Upper lobe of left lung (tissue), 6 donors: ENCODE data around the gene ZBTB7B. TPM values are rescaled to one million over a fixed set of nuclear protein-coding genes. Genes with fewer than 3 reads are reported as not detected.
"Not testable (repeated sequence)": the region's sequence is repeated elsewhere in the genome, so short reads cannot be mapped to it uniquely, and the experiment has no call there.

Experiments used
- ATAC-seq, 2 donors: fragments of 200-7000 bp; cut with Tn5 transposase; one replicate each; pipeline ENCODE4 v1.9.1; 2022; ENCODE audit warnings: mild to moderate bottlenecking in 2 of 2, moderate library complexity in 2 of 2; ENCODE audit not compliant: low FRiP score in 2 of 2
- DNase-seq, 2 donors: peaks; one replicate each; pipeline ENCODE4 v3.0.0-alpha.2; 2019 to 2020
- H3K27ac ChIP-seq, 4 donors: fragments of 200-600 bp; sonication (generic); one replicate each; pipeline ENCODE4 v1.5.1; 2016 to 2019
- H3K27me3 ChIP-seq, 4 donors: fragments of 200-600 bp; sonication (generic); one replicate each; pipeline ENCODE4 v1.5.1; 2017 to 2019
- H3K36me3 ChIP-seq, 4 donors: fragments of 200-600 bp; sonication (generic); one replicate each; pipeline ENCODE4 v1.5.1; 2016 to 2019
- H3K4me1 ChIP-seq, 4 donors: fragments of 200-600 bp; sonication (generic); one replicate each; pipeline ENCODE4 v1.5.1; 2018 to 2019
- H3K4me3 ChIP-seq, 4 donors: fragments of 200-600 bp; sonication (generic); one replicate each; pipeline ENCODE4 v1.5.1; 2017 to 2019; ENCODE audit warnings: mild to moderate bottlenecking in 2 of 4, moderate library complexity in 1 of 4
- H3K9me3 ChIP-seq, 4 donors: fragments of 200-600 bp; sonication (generic); one replicate each; pipeline ENCODE4 v1.5.1; 2018 to 2019
- CTCF ChIP-seq, 6 experiments: fragments of 450-650 bp in 4 of 6; fragments of 200-600 bp in 2 of 6; sonication (generic) in 2 of 6; IDR thresholded peaks; one replicate each; pipeline ENCODE4 v1.5.1; 2016 to 2019; ENCODE audit warnings: antibody characterized with exemption in 6 of 6
- EP300 ChIP-seq, 4 donors: sonication (generic); formaldehyde crosslinking; IDR thresholded peaks; one replicate each; pipeline ENCODE4 v1.5.1; 2017; ENCODE audit warnings: antibody characterized with exemption in 4 of 4, control low read depth in 2 of 4
- POLR2A ChIP-seq, 4 donors: fragments of 450-650 bp; IDR thresholded peaks; one replicate each; pipeline ENCODE4 v1.5.1; 2016 to 2017; ENCODE audit warnings: antibody characterized with exemption in 4 of 4, mild to moderate bottlenecking in 2 of 4
- POLR2AphosphoS5 ChIP-seq, 2 donors: sonication (generic); formaldehyde crosslinking; IDR thresholded peaks; one replicate each; pipeline ENCODE4 v1.5.1; 2017; ENCODE audit warnings: antibody characterized with exemption in 2 of 2
- WGBS, 2 donors: methylation state at CpG; one replicate each; pipeline ENCODE4 v1.1.5; 2017 to 2018; 5-methylcytosine and 5-hydroxymethylcytosine counted together
- total RNA-seq, 6 donors: library from RNA; depleted of rRNA in 4 of 6; stranded (reverse); fragments of >200 nt in 4 of 6; gene quantifications; one replicate each; pipeline versions ENCODE4 v1.1.0 to v1.2.1, GENCODE V29; 2016 to 2021
- donor health status: DM: no; HTN: no; CAD: no; lungs with moderate emphysema.
- donor health status: DM: no; HTN: yes; CAD: no; lungs with severe emphysema.

ZBTB7B gene
- total RNA-seq, 6 donors from 2014 or later = 43.9 to 88.2 (median 66.2) TPM

GRCh38 chr1:154975409-154976059 lies 27.1 kb upstream of the ZBTB7B start:
- H3K27ac ChIP-seq = peak overlapping the region; percentile 97 to 99 (median 98)
- no peaks in the 10 kb centered on the region for H3K27me3 ChIP-seq
- DNase-seq = peak; percentile 64 to 89
- H3K9me3 ChIP-seq = no peaks in the 10 kb centered on the region
- ATAC-seq = no peak
- peaks cover 24 to 39% (median 35%) of the 10 kb centered on the region in 4 donors for H3K4me1 ChIP-seq
- H3K36me3 ChIP-seq = peaks cover 0 to 4% (median 2%) of the 10 kb centered on the region in 4 donors
- H3K4me3 ChIP-seq = peak overlapping the region; percentile 48 to 74 (median 63)
- TF ChIP-seq POLR2A (IDR thresholded peaks at IDR 0.05) (peak in 1 of 4 donors; percentile 24), EP300 (IDR thresholded peaks at IDR 0.05) (no peak), POLR2AphosphoS5 (IDR thresholded peaks at IDR 0.05) (peak in 1 of 2 donors; percentile 49), CTCF (IDR thresholded peaks at IDR 0.05) (no peak)
- 0 to 1% methylated on average over 20 to 24 of the region's 24 CpGs for whole genome bisulfite sequencing, 2 donors

GRCh38 chr1:154977762-154978161 lies 24.8 kb upstream of the ZBTB7B start:
- DNase-seq, ATAC-seq, H3K27ac ChIP-seq, H3K9me3 ChIP-seq, H3K4me3 ChIP-seq, H3K27me3 ChIP-seq, H3K36me3 ChIP-seq: not testable (repeated sequence)
- peaks cover 14 to 22% (median 20%) of the 10 kb centered on the region in 4 donors for H3K4me1 ChIP-seq
- WGBS, 2 donors = 54 to 75% methylated on average over 3 of the region's 3 CpGs

- Histone ChIP-seq H3K36me3 (peaks cover 0 to 4% (median 2%) of the 10 kb centered on the region in 4 donors), H3K4me3 (no peak overlapping the region), H3K9me3 (no peaks in the 10 kb centered on the region), H3K4me1 (peaks cover 11 to 16% (median 15%) of the 10 kb centered on the region in 4 donors), H3K27me3 (no peaks in the 10 kb centered on the region), H3K27ac (no peak overlapping the region)
- no peak for ATAC-seq
- 91 to 93% methylated on average over 3 of the region's 3 CpGs for WGBS, 2 donors
- TF ChIP-seq EP300 (IDR thresholded peaks at IDR 0.05) (no peak), POLR2A (IDR thresholded peaks at IDR 0.05) (no peak), CTCF (IDR thresholded peaks at IDR 0.05) (no peak), POLR2AphosphoS5 (IDR thresholded peaks at IDR 0.05) (no peak)
- DNase-seq = no peak
These were observed 24.2 kb upstream of the ZBTB7B start for GRCh38 chr1:154978360-154978759.

GRCh38 chr1:154982341-154982740 lies 20.3 kb upstream of the ZBTB7B start:
- Histone ChIP-seq H3K36me3 (peaks cover 0 to 6% (median 3%) of the 10 kb centered on the region in 4 donors), H3K9me3 (no peaks in the 10 kb centered on the region), H3K4me1 (peaks cover 16 to 29% (median 17%) of the 10 kb centered on the region in 4 donors), H3K27ac (peak overlapping the region in 1 of 4 donors; percentile 78), H3K27me3 (no peaks in the 10 kb centered on the region), H3K4me3 (peak overlapping the region in 2 of 4 donors; percentile 61 to 75)
- no peak for DNase-seq
- no peak for TF ChIP-seq CTCF (IDR thresholded peaks at IDR 0.05)
- no peak for TF ChIP-seq EP300 (IDR thresholded peaks at IDR 0.05)
- TF ChIP-seq POLR2A (IDR thresholded peaks at IDR 0.05) = no peak
- no peak for TF ChIP-seq POLR2AphosphoS5 (IDR thresholded peaks at IDR 0.05)
- WGBS, 2 donors = 64 to 75% methylated on average over 6 of the region's 6 CpGs
- no peak for ATAC-seq

GRCh38 chr1:154982897-154983648 lies 19.5 kb upstream of the ZBTB7B start, which contains the start of gene FLAD1:
Gene FLAD1, plus strand, starts transcription at chr1:154983344. Its CDS starts 351 bp downstream, at chr1:154983695.
- Histone ChIP-seq H3K4me1 (peaks cover 16 to 33% (median 18%) of the 10 kb centered on the region in 4 donors), H3K27me3 (no peaks in the 10 kb centered on the region), H3K9me3 (no peaks in the 10 kb centered on the region), H3K4me3 (peak within 1 kb of the TSS; percentile 61 to 75 (median 68)), H3K27ac (peak within 1 kb of the TSS; percentile 61 to 80 (median 75)), H3K36me3 (peaks cover 0 to 12% (median 8%) of the 10 kb centered on the region in 4 donors)
- TF ChIP-seq EP300 (IDR thresholded peaks at IDR 0.05) = no peak
- peak; percentile 79 for TF ChIP-seq POLR2AphosphoS5 (IDR thresholded peaks at IDR 0.05)
- TF ChIP-seq CTCF (IDR thresholded peaks at IDR 0.05) = no peak
- TF ChIP-seq POLR2A (IDR thresholded peaks at IDR 0.05) = peak in 2 of 4 donors; percentile 11 to 67
- DNase-seq (peak; percentile 93 to 97), ATAC-seq (peak; percentile 100)
- WGBS, 2 donors = 0% methylated on average over 20 to 26 of the region's 26 CpGs
